Calu3 (cell line): ENCODE results near the gene IL1F10. TPM values are rescaled to one million over a fixed set of nuclear protein-coding genes. Genes with fewer than 3 reads are reported as not detected.

ENCODE experiments used
- BruUV-seq: library from RNA; stranded (reverse); fragments of 400-500 nt; replicated peaks from 2 replicates; lab custom pipeline; 2021; lab: Mats Ljungman, UMichigan
- CTCF ChIA-PET: fragments of 300-600 bp; sonication (Branson Sonifier 250); formaldehyde crosslinking; loops from one replicate; lab custom pipeline; 2022; ENCODE audit warnings: antibody characterized with exemption; lab: Charles Lee
- DNase-seq: peaks from one replicate; pipeline ENCODE4 v3.0.0; 2022
- H3K27ac Mint-ChIP-seq: one replicate; pipeline ENCODE4 v1.8.0; 2022; ENCODE audit warnings: mixed read lengths; ENCODE audit not compliant: unreplicated experiment
- H3K27me3 Mint-ChIP-seq: one replicate; pipeline ENCODE4 v1.8.0; 2022; ENCODE audit warnings: mixed read lengths; ENCODE audit not compliant: unreplicated experiment
- H3K36me3 Mint-ChIP-seq: one replicate; pipeline ENCODE4 v1.8.0; 2022; ENCODE audit warnings: mild to moderate bottlenecking, moderate library complexity, mixed read lengths; ENCODE audit not compliant: insufficient read depth, unreplicated experiment
- H3K4me1 Mint-ChIP-seq: one replicate; pipeline ENCODE4 v1.8.0; 2022; ENCODE audit warnings: mild to moderate bottlenecking, low read depth, mixed read lengths; ENCODE audit not compliant: unreplicated experiment
- H3K4me3 Mint-ChIP-seq: one replicate; pipeline ENCODE4 v1.8.0; 2022; ENCODE audit warnings: mild to moderate bottlenecking, low read depth, moderate library complexity, mixed read lengths; ENCODE audit not compliant: unreplicated experiment
- H3K9me3 Mint-ChIP-seq: one replicate; pipeline ENCODE4 v1.8.0; 2022; ENCODE audit warnings: low read depth, mixed read lengths; ENCODE audit not compliant: unreplicated experiment
- CTCF ChIP-seq: fragments of 200-600 bp; IDR thresholded peaks from one replicate; pipeline ENCODE4 v1.8.0; 2022; ENCODE audit warnings: antibody characterized with exemption; ENCODE audit not compliant: unreplicated experiment
- intact Hi-C: fragments of 100-400 bp; cut with micrococcal nuclease; formaldehyde crosslinking; loops from one replicate; pipeline ENCODE4 v1.10.0; 2022; ENCODE audit not compliant: unreplicated experiment
- total RNA-seq: library from RNA; stranded (reverse); gene quantifications from 2 replicates; pipeline ENCODE4 v1.2.3, GENCODE V29; 2022

The IL1F10 gene
- total RNA-seq, 1 experiment from 2014 or later: not detected

- H3K9me3 Mint-ChIP-seq: peaks cover 5% of the 10 kb centered on the region
- H3K27me3 Mint-ChIP-seq: peaks cover 76% of the 10 kb centered on the region
- no TSS peak for BruUV-seq
- no peak overlapping the region for H3K4me3 Mint-ChIP-seq
- intact Hi-C loops: no loop called here
- H3K27ac Mint-ChIP-seq: no peak overlapping the region
- DNase-seq: no peak
- TF ChIP-seq CTCF: no peak
- H3K36me3 Mint-ChIP-seq: no peaks in the 10 kb centered on the region
- CTCF ChIA-PET: interaction anchor here (0.5 kb wide), 1 partner anchor 300 kb away, joined by 3 read pairs; no protein-coding TSS in a partner anchor
- H3K4me1 Mint-ChIP-seq: no peaks in the 10 kb centered on the region
These were observed 42.0 kb upstream of the IL1F10 start for GRCh38 chr2:113025737-113026136.

- CTCF ChIA-PET: no interaction called here
- H3K27ac Mint-ChIP-seq: no peak overlapping the region
- no peaks in the 10 kb centered on the region for H3K4me1 Mint-ChIP-seq
- TF ChIP-seq CTCF: no peak
- no peaks in the 10 kb centered on the region for H3K36me3 Mint-ChIP-seq
- no peak for DNase-seq
- peaks cover 5% of the 10 kb centered on the region for H3K9me3 Mint-ChIP-seq
- intact Hi-C loops: no loop called here
- H3K4me3 Mint-ChIP-seq: no peak overlapping the region
- no TSS peak for BruUV-seq
- peaks cover 95% of the 10 kb centered on the region for H3K27me3 Mint-ChIP-seq
These were observed 40.1 kb upstream of the IL1F10 start for GRCh38 chr2:113027691-113028090.

GRCh38 chr2:113028112-113028511 lies 39.7 kb upstream of the IL1F10 start:
- Mint-ChIP-seq H3K36me3 (no peaks in the 10 kb centered on the region), H3K27me3 (peaks cover 96% of the 10 kb centered on the region), H3K9me3 (peaks cover 5% of the 10 kb centered on the region), H3K4me3 (no peak overlapping the region), H3K27ac (no peak overlapping the region), H3K4me1 (no peaks in the 10 kb centered on the region)
- CTCF ChIA-PET: no interaction called here
- BruUV-seq: no TSS peak
- no peak for DNase-seq
- intact Hi-C loops: no loop called here
- TF ChIP-seq CTCF: no peak

- Mint-ChIP-seq H3K4me1 (no peaks in the 10 kb centered on the region), H3K9me3 (no peaks in the 10 kb centered on the region), H3K27ac (no peak overlapping the region), H3K36me3 (no peaks in the 10 kb centered on the region), H3K4me3 (no peak overlapping the region), H3K27me3 (peaks cover 50% of the 10 kb centered on the region)
- TF ChIP-seq CTCF: no peak
- CTCF ChIA-PET: no interaction called here
- no peak for DNase-seq
- intact Hi-C loops: no loop called here
- BruUV-seq: no TSS peak
These were observed 35.0 kb upstream of the IL1F10 start for GRCh38 chr2:113032737-113033136.
